HG03064 (cell line): ENCODE data around the gene KHNYN.
"Not testable (repeated sequence)": the region's sequence is repeated elsewhere in the genome, so short reads cannot be mapped to it uniquely, and the experiment has no call there.

Experiments used
- ATAC-seq: cut with Tn5 transposase; IDR thresholded peaks from one replicate; pipeline ENCODE4 v1.9.1; 2021; ENCODE audit warnings: low read depth; ENCODE audit not compliant: unreplicated experiment

KHNYN gene

GRCh38 chr14:24463884-24464785 lies 34.4 kb downstream of the KHNYN start:
- ATAC-seq: no peak

GRCh38 chr14:24465368-24465767 lies 35.6 kb downstream of the KHNYN start:
- no peak for ATAC-seq

GRCh38 chr14:24465805-24466204 lies 36.1 kb downstream of the KHNYN start:
- no peak for ATAC-seq

- ATAC-seq: not testable (repeated sequence)
Measured at GRCh38 chr14:24470450-24470849, 40.7 kb downstream of the KHNYN start.

- ATAC-seq: no peak
Measured at GRCh38 chr14:24473211-24473610, 43.5 kb downstream of the KHNYN start.

- ATAC-seq: no peak
Measured at GRCh38 chr14:24475261-24475660, 45.5 kb downstream of the KHNYN start.

- not testable (repeated sequence) for ATAC-seq
Measured at GRCh38 chr14:24479999-24480398, 50.2 kb downstream of the KHNYN start.

- ATAC-seq: no peak
Measured at GRCh38 chr14:24481622-24482324, 52.0 kb downstream of the KHNYN start.

- ATAC-seq: not testable (repeated sequence)
Measured at GRCh38 chr14:24482699-24483303, 53.0 kb downstream of the KHNYN start.

- no peak for ATAC-seq
Measured at GRCh38 chr14:24483604-24484252, 54.0 kb downstream of the KHNYN start.
